ENCODE measurements around the gene RAD1.

GRCh38 chr5:34892414-34892813 lies 22.9 kb downstream of the RAD1 start:
- TF ChIP-seq, protein P1, sequence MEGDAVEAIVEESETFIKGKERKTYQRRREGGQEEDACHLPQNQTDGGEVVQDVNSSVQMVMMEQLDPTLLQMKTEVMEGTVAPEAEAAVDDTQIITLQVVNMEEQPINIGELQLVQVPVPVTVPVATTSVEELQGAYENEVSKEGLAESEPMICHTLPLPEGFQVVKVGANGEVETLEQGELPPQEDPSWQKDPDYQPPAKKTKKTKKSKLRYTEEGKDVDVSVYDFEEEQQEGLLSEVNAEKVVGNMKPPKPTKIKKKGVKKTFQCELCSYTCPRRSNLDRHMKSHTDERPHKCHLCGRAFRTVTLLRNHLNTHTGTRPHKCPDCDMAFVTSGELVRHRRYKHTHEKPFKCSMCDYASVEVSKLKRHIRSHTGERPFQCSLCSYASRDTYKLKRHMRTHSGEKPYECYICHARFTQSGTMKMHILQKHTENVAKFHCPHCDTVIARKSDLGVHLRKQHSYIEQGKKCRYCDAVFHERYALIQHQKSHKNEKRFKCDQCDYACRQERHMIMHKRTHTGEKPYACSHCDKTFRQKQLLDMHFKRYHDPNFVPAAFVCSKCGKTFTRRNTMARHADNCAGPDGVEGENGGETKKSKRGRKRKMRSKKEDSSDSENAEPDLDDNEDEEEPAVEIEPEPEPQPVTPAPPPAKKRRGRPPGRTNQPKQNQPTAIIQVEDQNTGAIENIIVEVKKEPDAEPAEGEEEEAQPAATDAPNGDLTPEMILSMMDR (IDR thresholded peaks at IDR 0.05) = no peak
- TF ChIP-seq POLR2A (IDR thresholded peaks at IDR 0.05) = no peak
- TF ChIP-seq POLR2AphosphoS5 (IDR thresholded peaks at IDR 0.05) = no peak

Data from breast epithelium (tissue), 3 donors.